Upper lobe of left lung (tissue), 6 donors: ENCODE data around the gene KLHL12. TPM values are rescaled to one million over a fixed set of nuclear protein-coding genes. Genes with fewer than 3 reads are reported as not detected.

Source experiments
- ATAC-seq, 2 donors: fragments of 200-7000 bp; cut with Tn5 transposase; one replicate each; pipeline ENCODE4 v1.9.1; 2022; ENCODE audit warnings: mild to moderate bottlenecking in 2 of 2, moderate library complexity in 2 of 2; ENCODE audit not compliant: low FRiP score in 2 of 2
- DNase-seq, 2 donors: peaks; one replicate each; pipeline ENCODE4 v3.0.0-alpha.2; 2019 to 2020
- H3K27ac ChIP-seq, 4 donors: fragments of 200-600 bp; sonication (generic); one replicate each; pipeline ENCODE4 v1.5.1; 2016 to 2019
- H3K27me3 ChIP-seq, 4 donors: fragments of 200-600 bp; sonication (generic); one replicate each; pipeline ENCODE4 v1.5.1; 2017 to 2019
- H3K36me3 ChIP-seq, 4 donors: fragments of 200-600 bp; sonication (generic); one replicate each; pipeline ENCODE4 v1.5.1; 2016 to 2019
- H3K4me1 ChIP-seq, 4 donors: fragments of 200-600 bp; sonication (generic); one replicate each; pipeline ENCODE4 v1.5.1; 2018 to 2019
- H3K4me3 ChIP-seq, 4 donors: fragments of 200-600 bp; sonication (generic); one replicate each; pipeline ENCODE4 v1.5.1; 2017 to 2019; ENCODE audit warnings: mild to moderate bottlenecking in 2 of 4, moderate library complexity in 1 of 4
- H3K9me3 ChIP-seq, 4 donors: fragments of 200-600 bp; sonication (generic); one replicate each; pipeline ENCODE4 v1.5.1; 2018 to 2019
- CTCF ChIP-seq, 6 experiments: fragments of 450-650 bp in 4 of 6; fragments of 200-600 bp in 2 of 6; sonication (generic) in 2 of 6; IDR thresholded peaks; one replicate each; pipeline ENCODE4 v1.5.1; 2016 to 2019; ENCODE audit warnings: antibody characterized with exemption in 6 of 6
- EP300 ChIP-seq, 4 donors: sonication (generic); formaldehyde crosslinking; IDR thresholded peaks; one replicate each; pipeline ENCODE4 v1.5.1; 2017; ENCODE audit warnings: antibody characterized with exemption in 4 of 4, control low read depth in 2 of 4
- POLR2A ChIP-seq, 4 donors: fragments of 450-650 bp; IDR thresholded peaks; one replicate each; pipeline ENCODE4 v1.5.1; 2016 to 2017; ENCODE audit warnings: antibody characterized with exemption in 4 of 4, mild to moderate bottlenecking in 2 of 4
- POLR2AphosphoS5 ChIP-seq, 2 donors: sonication (generic); formaldehyde crosslinking; IDR thresholded peaks; one replicate each; pipeline ENCODE4 v1.5.1; 2017; ENCODE audit warnings: antibody characterized with exemption in 2 of 2
- WGBS, 2 donors: methylation state at CpG; one replicate each; pipeline ENCODE4 v1.1.5; 2017 to 2018; 5-methylcytosine and 5-hydroxymethylcytosine counted together
- total RNA-seq, 6 donors: library from RNA; depleted of rRNA in 4 of 6; stranded (reverse); fragments of >200 nt in 4 of 6; gene quantifications; one replicate each; pipeline versions ENCODE4 v1.1.0 to v1.2.1, GENCODE V29; 2016 to 2021
- donor health status: DM: no; HTN: no; CAD: no; lungs with moderate emphysema.
- donor health status: DM: no; HTN: yes; CAD: no; lungs with severe emphysema.

Gene KLHL12
- total RNA-seq, 6 donors from 2014 or later: 12.0 to 25.1 (median 19.9) TPM

DNA sequence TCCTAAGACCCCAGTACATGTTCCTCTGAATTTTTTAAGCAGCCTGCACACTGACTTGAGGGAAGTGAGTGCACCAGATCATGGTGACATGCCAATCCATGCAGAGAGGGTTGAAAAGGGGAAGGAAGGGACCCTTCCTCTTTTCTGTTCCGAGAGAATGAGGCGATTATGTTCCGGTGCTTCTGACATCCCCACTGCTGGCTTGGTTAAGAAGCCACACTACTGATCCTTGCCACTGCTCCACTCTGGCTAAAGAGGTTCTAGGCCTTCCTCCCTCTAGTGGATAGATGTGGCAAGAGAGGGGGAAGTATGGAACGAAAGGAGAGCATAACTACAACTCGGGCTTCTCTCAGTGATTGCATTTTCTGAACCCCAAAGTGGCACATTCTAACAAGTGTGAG, 41.9 kb upstream of the KLHL12 start:
- WGBS, 2 donors: 18 to 29% methylated on average over 5 of the region's 5 CpGs
- DNase-seq: peak in 1 of 2 donors; percentile 76
- no peaks in the 10 kb centered on the region for H3K27me3 ChIP-seq
- peak; percentile 78 to 89 for ATAC-seq
- H3K9me3 ChIP-seq: no peaks in the 10 kb centered on the region
- TF ChIP-seq POLR2A (IDR thresholded peaks at IDR 0.05) (peak in 1 of 4 donors; percentile 27), EP300 (IDR thresholded peaks at IDR 0.05) (no peak), POLR2AphosphoS5 (IDR thresholded peaks at IDR 0.05) (peak; percentile 32 to 69), CTCF (IDR thresholded peaks at IDR 0.05) (peak; percentile 44 to 74 (median 68))
- H3K36me3 ChIP-seq: peaks cover 0 to 14% (median 5%) of the 10 kb centered on the region in 4 donors
- no peak overlapping the region for H3K4me3 ChIP-seq
- H3K4me1 ChIP-seq: peaks cover 25 to 36% (median 26%) of the 10 kb centered on the region in 4 donors
- H3K27ac ChIP-seq: peak overlapping the region; percentile 81 to 96 (median 92)

GRCh38 chr1:202968351-202968750, 41.3 kb upstream of the KLHL12 start:
- DNase-seq (no peak), ATAC-seq (no peak)
- H3K36me3 ChIP-seq: peaks cover 0 to 20% (median 10%) of the 10 kb centered on the region in 4 donors
- peak overlapping the region; percentile 81 to 96 (median 92) for H3K27ac ChIP-seq
- no peaks in the 10 kb centered on the region for H3K9me3 ChIP-seq
- peak overlapping the region in 3 of 4 donors; percentile 71 to 94 (median 90) for H3K4me3 ChIP-seq
- WGBS, 2 donors: 48 to 62% methylated on average over 3 of the region's 3 CpGs
- peaks cover 25 to 36% (median 26%) of the 10 kb centered on the region in 4 donors for H3K4me1 ChIP-seq
- TF ChIP-seq POLR2AphosphoS5 (IDR thresholded peaks at IDR 0.05) (no peak), EP300 (IDR thresholded peaks at IDR 0.05) (no peak), CTCF (IDR thresholded peaks at IDR 0.05) (no peak), POLR2A (IDR thresholded peaks at IDR 0.05) (no peak)
- no peaks in the 10 kb centered on the region for H3K27me3 ChIP-seq

- TF ChIP-seq POLR2A (IDR thresholded peaks at IDR 0.05) (peak in 1 of 4 donors; percentile 24), EP300 (IDR thresholded peaks at IDR 0.05) (no peak), POLR2AphosphoS5 (IDR thresholded peaks at IDR 0.05) (no peak), CTCF (IDR thresholded peaks at IDR 0.05) (no peak)
- H3K27ac ChIP-seq: peak overlapping the region; percentile 81 to 96 (median 92)
- DNase-seq (peak; percentile 33 to 44), ATAC-seq (peak in 1 of 2 donors; percentile 18)
- H3K27me3 ChIP-seq: no peaks in the 10 kb centered on the region
- WGBS, 2 donors: 5 to 8% methylated on average over 14 to 21 of the region's 21 CpGs
- H3K9me3 ChIP-seq: no peaks in the 10 kb centered on the region
- H3K4me3 ChIP-seq: peak overlapping the region; percentile 23 to 94 (median 80)
- H3K36me3 ChIP-seq: peaks cover 0 to 23% (median 14%) of the 10 kb centered on the region in 4 donors
- H3K4me1 ChIP-seq: peaks cover 25 to 36% (median 26%) of the 10 kb centered on the region in 4 donors
These were observed 40.7 kb upstream of the KLHL12 start for GRCh38 chr1:202967684-202968281.

GRCh38 chr1:202966006-202966898, 39.2 kb upstream of the KLHL12 start:
- Histone ChIP-seq H3K4me3 (peak overlapping the region; percentile 71 to 94 (median 88)), H3K4me1 (peaks cover 25 to 36% (median 26%) of the 10 kb centered on the region in 4 donors), H3K27ac (peak overlapping the region; percentile 81 to 96 (median 92)), H3K27me3 (no peaks in the 10 kb centered on the region), H3K9me3 (no peaks in the 10 kb centered on the region), H3K36me3 (peaks cover 0 to 36% (median 26%) of the 10 kb centered on the region in 4 donors)
- WGBS, 2 donors: 42 to 48% methylated on average over 5 to 18 of the region's 18 CpGs
- no peak for ATAC-seq
- peak in 1 of 2 donors; percentile 42 for DNase-seq
- TF ChIP-seq POLR2A (IDR thresholded peaks at IDR 0.05) (no peak), EP300 (IDR thresholded peaks at IDR 0.05) (no peak), POLR2AphosphoS5 (IDR thresholded peaks at IDR 0.05) (no peak), CTCF (IDR thresholded peaks at IDR 0.05) (no peak)
